Activated CD8-positive, alpha-beta memory T cell treated with anti-CD3 and anti-CD28 coated beads for 36 hours (primary cell): ENCODE data around the gene CD69. TPM values are rescaled to one million over a fixed set of nuclear protein-coding genes. Genes with fewer than 3 reads are reported as not detected.
"Not testable (repeated sequence)": the region's sequence is repeated elsewhere in the genome, so short reads cannot be mapped to it uniquely, and the experiment has no call there.

Experiments used
- CTCF ChIA-PET: fragments of 350-600 bp; sonication (Branson Sonifier 250); formaldehyde crosslinking; loops from one replicate; lab custom pipeline; 2021; ENCODE audit warnings: antibody characterized with exemption; lab: Charles Lee
- POLR2A ChIA-PET: fragments of 350-600 bp; sonication (Branson Sonifier 250); formaldehyde crosslinking; loops from one replicate; lab custom pipeline; 2021; ENCODE audit warnings: antibody characterized with exemption; lab: Charles Lee
- total RNA-seq, 2 experiments: library from RNA; stranded (reverse); gene quantifications; one replicate each; pipeline ENCODE4 v1.2.3, GENCODE V29; 2021

CD69 gene
- total RNA-seq, 2 experiments from 2014 or later, result 80.0 to 83.5 TPM

DNA sequence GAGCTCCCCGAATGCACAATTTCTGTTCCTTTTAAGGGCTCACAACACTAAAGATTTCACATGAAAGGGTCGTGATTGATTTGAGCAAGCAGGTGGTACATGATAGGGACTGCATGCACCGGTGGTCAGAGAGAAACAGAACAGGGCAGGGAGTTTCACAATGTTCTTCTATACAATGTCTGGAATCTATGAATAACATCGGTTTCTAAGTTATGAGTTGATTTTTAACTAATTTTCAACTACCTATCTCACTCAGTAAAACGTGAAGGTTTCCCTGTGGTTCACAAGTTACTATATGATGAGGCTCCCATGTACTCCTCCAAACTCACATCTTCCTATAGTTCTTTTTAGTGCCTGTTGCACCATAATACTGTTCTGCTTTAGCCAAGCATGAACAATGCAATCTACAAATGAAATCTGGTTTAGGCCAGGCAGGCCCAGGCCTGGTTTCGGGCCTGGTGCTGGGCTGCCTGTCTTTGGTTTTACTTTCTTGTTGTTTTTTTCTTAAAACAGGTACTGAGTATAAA is 47.6 kb downstream of the CD69 start:
- POLR2A ChIA-PET, CTCF ChIA-PET: not testable (repeated sequence)

DNA sequence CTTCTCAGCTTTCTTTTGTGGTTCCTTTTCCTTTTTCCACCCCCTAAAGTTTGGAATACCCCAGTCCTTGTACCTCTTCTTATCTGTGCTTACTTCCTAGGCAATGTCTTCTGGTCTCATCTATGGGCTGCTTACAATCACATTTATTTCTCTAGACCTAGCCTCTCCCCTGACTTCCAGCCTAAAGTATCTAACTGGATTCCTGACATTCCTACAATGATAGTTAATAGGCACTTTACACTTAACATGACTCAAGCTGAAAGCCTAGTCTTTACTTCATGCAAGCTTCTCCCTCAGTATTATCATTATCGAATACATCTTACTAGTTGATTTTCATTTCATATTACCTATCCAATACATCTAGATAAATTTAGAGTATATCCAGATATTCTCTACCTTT is 49.0 kb downstream of the CD69 start:
- POLR2A ChIA-PET, result interaction anchor here (0.6 to 1.5 kb wide), 2 partner anchors 10 to 36 kb away, joined by 3 to 14 read pairs; no protein-coding TSS in a partner anchor

DNA sequence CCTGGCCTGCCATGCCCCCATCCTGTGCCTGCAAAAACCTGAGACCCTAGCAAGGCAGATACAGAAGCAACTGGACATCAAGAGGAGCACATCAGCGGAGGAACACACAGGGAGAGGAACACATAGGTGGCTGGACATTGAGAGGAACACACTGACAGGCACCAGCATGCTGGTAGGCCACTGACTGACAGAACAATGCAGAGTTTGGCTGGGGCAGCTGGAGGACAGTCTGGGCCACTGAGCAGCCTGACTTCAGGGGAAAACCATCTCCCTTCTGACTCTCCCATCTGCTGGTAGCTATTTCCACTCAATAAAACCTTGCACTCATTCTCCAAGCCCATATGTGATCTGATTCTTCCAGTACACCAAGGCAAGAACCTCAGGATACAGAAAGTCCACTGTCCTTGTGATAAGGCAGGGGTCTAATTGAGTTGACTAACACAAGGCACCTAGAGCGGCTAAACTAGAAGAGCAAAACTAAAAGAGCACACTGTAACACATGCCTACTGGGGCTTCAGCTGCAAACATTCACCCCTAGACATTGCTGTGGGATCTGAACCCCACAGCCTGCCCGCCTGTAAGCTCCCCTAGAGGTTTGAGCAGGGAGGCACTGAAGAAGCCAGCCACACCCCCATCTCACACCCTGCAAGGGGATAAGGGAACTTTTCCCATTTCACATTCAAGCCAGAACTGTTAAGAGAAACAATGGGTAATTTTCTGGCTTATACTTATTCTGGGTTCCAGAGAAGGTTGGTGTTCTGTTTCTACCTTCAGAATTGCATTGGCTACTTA is 49.9 kb downstream of the CD69 start:
- CTCF ChIA-PET, result interaction anchor here (1.0 kb wide), 1 partner anchor 13 kb away, joined by 3 read pairs; no protein-coding TSS in a partner anchor
- POLR2A ChIA-PET, result no interaction called here

More for the DNA sequence above, 49.0 kb downstream of the CD69 start:
- CTCF ChIA-PET, result no interaction called here

DNA sequence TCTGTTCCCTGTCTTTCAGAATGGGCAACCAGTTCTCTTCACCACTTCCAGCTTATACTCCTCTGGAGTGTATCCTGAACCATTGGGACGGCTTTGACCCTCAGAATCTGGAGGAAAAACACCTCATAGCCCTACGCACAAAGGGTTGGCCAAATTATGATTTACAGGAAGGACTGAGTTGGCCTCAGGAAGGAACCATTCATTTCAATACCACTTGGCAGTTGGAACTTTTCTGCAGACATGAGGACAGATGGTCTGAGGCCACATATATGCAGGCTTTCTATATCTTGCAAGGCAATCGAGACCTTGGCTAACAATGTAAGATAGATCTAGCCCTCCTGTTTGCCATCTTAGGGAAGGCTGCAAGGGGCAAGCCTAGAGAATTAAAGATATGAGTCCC is 51.8 kb downstream of the CD69 start:
- ChIA-PET CTCF (interaction anchor here (0.6 to 1.9 kb wide), 12 partner anchors 8 to 93 kb away, joined by 3 to 7 read pairs (median 4); no protein-coding TSS in a partner anchor), POLR2A (interaction anchor here (1.2 kb wide), 1 partner anchor 61 kb away, joined by 5 read pairs; no protein-coding TSS in a partner anchor)

DNA sequence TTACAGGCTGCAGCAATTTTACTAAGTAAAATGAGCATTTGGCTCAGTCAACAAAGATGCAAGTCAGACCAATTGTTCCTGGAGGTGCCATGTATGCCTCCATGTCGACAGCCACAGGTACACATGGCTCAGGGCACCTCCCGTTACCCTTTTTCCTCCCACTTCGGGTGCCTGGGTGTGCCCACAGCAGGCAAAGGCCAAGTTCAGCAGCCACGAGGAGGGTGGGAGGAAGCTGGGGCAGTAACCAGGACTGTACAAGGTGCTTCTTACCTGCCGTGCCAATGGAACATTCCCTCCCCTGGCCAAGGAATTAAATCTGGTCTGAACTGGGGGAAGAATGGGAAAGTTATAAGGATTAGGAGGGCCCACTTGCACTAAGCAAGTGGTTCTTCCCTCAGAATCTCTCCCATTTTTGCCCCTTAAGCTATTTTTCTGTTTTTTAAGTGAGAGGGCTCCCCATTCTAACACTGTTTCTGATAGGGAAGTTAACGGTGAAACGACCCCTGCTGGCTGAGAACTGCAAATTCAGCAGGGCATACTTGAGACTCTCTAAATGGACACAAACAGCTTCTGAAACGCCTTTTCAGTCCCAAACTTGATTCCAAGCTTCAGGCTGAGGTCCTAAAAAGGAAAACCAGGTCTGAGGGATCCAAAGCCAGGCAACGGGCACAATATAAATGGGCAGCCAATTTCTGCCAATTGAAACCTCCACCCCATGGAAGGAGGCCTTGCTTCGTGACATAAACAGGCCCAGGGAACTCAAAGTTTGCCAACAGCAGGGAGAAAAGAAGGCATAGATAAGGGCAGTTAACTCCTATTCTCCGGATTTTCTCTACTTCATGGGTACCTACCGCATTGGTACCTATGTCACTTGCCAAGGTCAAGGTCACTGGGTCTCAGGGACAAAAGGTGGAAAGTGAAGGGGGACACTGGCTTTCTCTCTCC is 52.6 kb downstream of the CD69 start:
- ChIA-PET POLR2A (interaction anchor here (1.0 to 1.2 kb wide), 2 partner anchors 30 to 60 kb away, joined by 3 to 5 read pairs; no protein-coding TSS in a partner anchor), CTCF (interaction anchor here (0.6 to 1.9 kb wide), 16 partner anchors 8 to 366 kb away, joined by 3 to 7 read pairs (median 4); no protein-coding TSS in a partner anchor)

DNA sequence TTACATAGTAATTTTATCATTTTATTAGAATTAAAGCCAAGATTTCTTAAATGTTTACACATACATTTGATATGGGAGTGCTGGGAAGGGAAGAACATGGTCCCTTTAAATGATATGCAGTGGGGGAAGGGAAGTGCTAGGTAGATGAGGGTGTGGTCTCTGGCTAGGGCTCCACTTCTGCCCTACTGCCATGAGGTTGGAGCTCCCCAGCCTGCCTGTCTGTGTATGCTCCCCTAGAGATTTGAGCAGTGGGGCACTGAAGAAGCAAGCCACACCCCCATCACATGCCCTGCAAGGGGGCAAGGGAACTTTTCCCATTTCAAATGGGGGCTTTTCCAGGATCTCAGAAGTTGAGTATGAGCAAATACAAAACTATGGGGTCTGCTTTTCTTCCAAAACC is 53.3 kb downstream of the CD69 start:
- ChIA-PET POLR2A (no interaction called here), CTCF (interaction anchor here (0.8 to 1.9 kb wide), 7 partner anchors 8 to 365 kb away, joined by 3 to 7 read pairs (median 5); no protein-coding TSS in a partner anchor)

DNA sequence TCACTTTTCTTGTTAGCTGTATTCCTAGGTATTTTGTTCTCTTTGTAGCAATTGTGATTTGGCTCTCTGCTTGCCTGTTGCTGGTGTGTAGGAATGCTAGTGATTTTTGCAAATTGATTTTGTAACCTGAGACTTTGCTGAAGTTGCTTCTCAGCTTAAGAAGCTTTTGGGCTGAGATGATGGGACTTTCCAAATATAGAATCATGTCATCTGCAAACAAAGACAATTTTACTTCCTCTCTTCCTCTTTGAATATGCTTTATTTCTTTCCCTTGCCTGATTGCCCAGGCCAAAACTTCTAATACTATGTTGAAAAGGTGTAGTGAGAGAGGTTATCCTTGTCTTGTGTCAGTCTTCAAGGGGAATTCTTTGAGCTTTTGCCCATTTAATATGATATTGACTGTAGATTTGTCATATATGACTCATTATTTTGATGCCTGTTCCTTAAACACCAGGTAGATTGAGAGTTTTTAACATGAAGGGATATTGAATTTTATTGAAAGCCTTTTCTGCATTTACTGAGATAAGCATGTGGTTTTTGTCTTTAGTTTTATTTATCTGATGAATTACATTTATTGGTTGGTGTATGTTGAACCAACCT is 54.5 kb downstream of the CD69 start:
- ChIA-PET CTCF (interaction anchor here (0.8 kb wide), 1 partner anchor 685 kb away, joined by 3 read pairs; no protein-coding TSS in a partner anchor), POLR2A (no interaction called here)

DNA sequence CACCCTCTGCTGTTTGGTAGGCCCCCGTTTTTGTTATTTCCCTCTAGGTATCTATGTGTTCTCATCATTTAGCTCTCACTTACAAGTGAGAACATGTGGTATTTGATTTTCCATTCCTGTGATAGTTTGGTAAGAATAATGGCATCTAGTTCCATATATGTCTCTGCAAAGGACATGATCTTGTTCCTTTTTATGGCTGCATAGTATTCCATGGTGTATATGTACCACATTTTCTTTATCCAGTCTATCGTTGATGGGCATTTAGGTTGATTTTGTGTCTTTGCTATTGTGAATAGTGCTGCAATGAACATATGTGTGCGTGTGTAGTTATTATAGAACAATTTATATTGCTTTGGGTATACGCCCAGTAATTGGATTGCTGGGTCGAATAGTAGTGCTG is 56.1 kb downstream of the CD69 start:
- CTCF ChIA-PET, POLR2A ChIA-PET: not testable (repeated sequence)

Other genes with a start within 250 kb of the CD69 start
- gene KLRB1, start 153.0 kb downstream of the CD69 start, total RNA-seq, result 1 to 10 TPM; 3.3 to 3.6 TPM
- 100 to 1,000 TPM; 254 to 271 TPM for gene CLEC2D, start 91.2 kb downstream of the CD69 start, total RNA-seq
- gene CLECL1, start 27.8 kb downstream of the CD69 start, total RNA-seq, result 1 to 10 TPM; 7.6 to 8.5 TPM
- gene KLRF1, start 66.6 kb upstream of the CD69 start, total RNA-seq, result not detected
- gene CLEC2B, start 108.5 kb upstream of the CD69 start, total RNA-seq, result 10 to 100 TPM in 1 of 2 experiments, 1 to 10 TPM in 1; 10.0 to 10.8 TPM
- not detected for gene KLRF2, start 120.6 kb upstream of the CD69 start, total RNA-seq
- gene CLEC2A, start 171.5 kb upstream of the CD69 start, total RNA-seq, result not detected
- not detected for gene CLEC12A, start 210.5 kb upstream of the CD69 start, total RNA-seq
- not detected for gene CLEC1B, start 238.2 kb upstream of the CD69 start, total RNA-seq
- not detected for gene CLEC12B, start 249.7 kb upstream of the CD69 start, total RNA-seq